ENCODE results near the gene TPM2.
A peak's percentile ranks its signal among the peaks of the same experiment; 100 is the strongest.
"Not testable (repeated sequence)": the region's sequence is repeated elsewhere in the genome, so short reads cannot be mapped to it uniquely, and the experiment has no call there.

TPM2 gene

DNA sequence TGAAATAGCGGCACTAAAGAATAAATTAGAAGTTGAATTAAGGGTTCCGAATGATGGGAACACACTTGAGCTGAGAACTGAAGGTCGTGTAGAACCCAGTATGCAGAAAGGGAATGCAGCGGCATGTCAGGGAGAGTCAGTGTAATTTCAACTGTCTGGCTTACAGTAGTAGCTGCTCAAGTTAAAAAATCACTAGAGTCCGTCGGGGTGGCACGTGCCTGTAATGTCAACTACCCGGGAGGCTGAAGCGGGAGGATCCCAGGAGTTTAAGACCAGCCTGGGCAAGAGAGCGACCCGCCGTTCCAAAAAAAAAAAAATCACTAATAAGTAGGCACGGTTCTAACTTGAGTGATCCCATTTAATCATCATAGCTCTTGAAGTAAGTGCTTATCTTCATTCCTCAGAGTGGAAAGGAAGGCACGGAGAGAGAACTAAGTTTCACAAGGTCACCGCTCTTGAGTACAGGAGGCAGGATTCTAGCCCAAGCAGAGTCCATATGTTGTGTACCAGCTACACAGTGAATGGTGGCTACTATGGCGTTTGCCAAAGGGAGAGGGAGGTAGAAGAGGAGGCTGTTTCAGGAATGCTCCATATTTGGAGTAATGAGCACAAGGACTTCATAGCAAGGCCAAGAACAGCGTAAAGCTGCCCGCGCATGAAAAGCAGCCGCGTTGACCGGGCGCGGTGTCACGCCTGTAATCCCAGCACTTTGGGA is 32.7 kb downstream of the TPM2 start:
- H3K9ac ChIP-seq (ENCODE audit: low read length): peak overlapping the region; percentile 74
- no peaks in the 10 kb centered on the region for H3K9me3 ChIP-seq (ENCODE audit: control insufficient read depth, low read depth, low read length)
- peaks cover 17% of the 10 kb centered on the region for H3K36me3 ChIP-seq (ENCODE audit: control insufficient read depth, low read depth, low read length)
- no peak overlapping the region for H3K27ac ChIP-seq (ENCODE audit: low read length)
- H3K4me1 ChIP-seq (ENCODE audit: control insufficient read depth, low read depth, low read length): peaks cover 9% of the 10 kb centered on the region
- H3K4me3 ChIP-seq (ENCODE audit: low read length): peak overlapping the region; percentile 95
- H3K27me3 ChIP-seq (ENCODE audit: control insufficient read depth, insufficient read depth, low read length): peaks cover 13% of the 10 kb centered on the region

DNA sequence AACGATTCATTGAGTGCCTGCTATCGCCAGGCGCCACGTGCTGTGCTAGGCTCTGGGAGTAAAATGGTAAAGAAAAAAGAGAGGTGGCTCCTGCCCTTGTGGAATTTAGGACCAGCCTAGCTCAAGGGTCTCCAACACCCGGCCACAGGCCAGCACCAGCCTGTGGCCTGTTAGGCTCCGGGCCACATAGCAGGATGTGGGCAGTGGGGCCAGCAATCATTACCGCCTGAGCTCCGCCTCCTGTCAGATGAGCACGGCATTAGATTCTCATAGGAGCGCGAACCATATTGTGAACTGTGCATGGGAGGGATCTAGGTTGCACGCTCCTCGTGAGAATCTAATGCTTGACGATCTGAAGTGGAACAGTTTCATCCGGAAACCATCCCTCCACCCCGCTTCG is 33.4 kb downstream of the TPM2 start:
- Histone ChIP-seq H3K27me3 (ENCODE audit: control insufficient read depth, insufficient read depth, low read length) (peaks cover 13% of the 10 kb centered on the region), H3K4me3 (ENCODE audit: low read length) (no peak overlapping the region), H3K4me1 (ENCODE audit: control insufficient read depth, low read depth, low read length) (peaks cover 10% of the 10 kb centered on the region), H3K36me3 (ENCODE audit: control insufficient read depth, low read depth, low read length) (peaks cover 12% of the 10 kb centered on the region), H3K27ac (ENCODE audit: low read length) (no peak overlapping the region), H3K9ac (ENCODE audit: low read length) (no peak overlapping the region), H3K9me3 (ENCODE audit: control insufficient read depth, low read depth, low read length) (no peaks in the 10 kb centered on the region)

DNA sequence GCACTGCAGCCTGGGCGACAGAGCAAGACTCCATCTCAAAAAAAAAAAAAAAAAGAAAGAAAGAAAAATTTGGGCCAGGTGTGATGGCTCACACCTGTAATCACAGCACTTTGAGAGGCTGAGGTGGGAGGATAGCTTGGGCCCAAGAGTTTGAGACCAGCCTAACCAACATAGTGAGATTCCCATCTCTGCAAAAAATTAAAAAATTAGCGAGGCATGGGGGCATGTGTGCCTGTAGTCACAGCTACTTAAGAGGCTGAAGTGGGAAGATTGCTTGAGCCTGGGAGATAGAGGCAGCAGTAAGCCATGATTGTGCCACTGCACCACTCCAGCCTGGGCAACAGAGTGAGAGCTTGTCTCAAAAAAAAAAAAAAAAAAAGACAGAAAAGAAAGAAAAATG is 36.1 kb downstream of the TPM2 start:
- Histone ChIP-seq H3K9ac (ENCODE audit: low read length) (no peak overlapping the region), H3K4me1 (ENCODE audit: control insufficient read depth, low read depth, low read length) (peaks cover 19% of the 10 kb centered on the region), H3K9me3 (ENCODE audit: control insufficient read depth, low read depth, low read length) (no peaks in the 10 kb centered on the region), H3K27ac (ENCODE audit: low read length) (no peak overlapping the region), H3K4me3 (ENCODE audit: low read length) (no peak overlapping the region), H3K36me3 (ENCODE audit: control insufficient read depth, low read depth, low read length) (no peaks in the 10 kb centered on the region), H3K27me3 (ENCODE audit: control insufficient read depth, insufficient read depth, low read length) (peaks cover 13% of the 10 kb centered on the region)

DNA sequence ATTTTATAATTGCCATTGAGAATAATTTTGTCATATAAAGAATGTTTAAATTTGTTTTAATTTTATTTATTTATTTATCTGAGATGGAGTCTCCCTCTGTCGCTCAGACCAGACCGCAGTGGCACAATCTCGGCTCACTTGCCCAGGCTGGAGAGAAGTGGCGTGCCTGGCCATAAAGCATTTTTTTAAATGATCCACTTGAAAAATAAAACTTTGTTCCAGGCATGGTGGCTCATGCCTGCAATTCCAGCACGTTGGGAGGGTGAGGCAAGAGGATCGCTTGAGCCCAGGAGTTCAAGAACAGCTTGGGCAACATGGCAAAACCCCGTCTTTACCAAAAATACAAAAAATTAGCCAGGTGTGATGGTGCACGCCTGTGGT is 36.9 kb downstream of the TPM2 start:
- peaks cover 19% of the 10 kb centered on the region for H3K4me1 ChIP-seq (ENCODE audit: control insufficient read depth, low read depth, low read length)
- no peak overlapping the region for H3K27ac ChIP-seq (ENCODE audit: low read length)
- H3K36me3 ChIP-seq (ENCODE audit: control insufficient read depth, low read depth, low read length): no peaks in the 10 kb centered on the region
- H3K9me3 ChIP-seq (ENCODE audit: control insufficient read depth, low read depth, low read length): no peaks in the 10 kb centered on the region
- H3K4me3 ChIP-seq (ENCODE audit: low read length): no peak overlapping the region
- no peak overlapping the region for H3K9ac ChIP-seq (ENCODE audit: low read length)
- H3K27me3 ChIP-seq (ENCODE audit: control insufficient read depth, insufficient read depth, low read length): peaks cover 13% of the 10 kb centered on the region

DNA sequence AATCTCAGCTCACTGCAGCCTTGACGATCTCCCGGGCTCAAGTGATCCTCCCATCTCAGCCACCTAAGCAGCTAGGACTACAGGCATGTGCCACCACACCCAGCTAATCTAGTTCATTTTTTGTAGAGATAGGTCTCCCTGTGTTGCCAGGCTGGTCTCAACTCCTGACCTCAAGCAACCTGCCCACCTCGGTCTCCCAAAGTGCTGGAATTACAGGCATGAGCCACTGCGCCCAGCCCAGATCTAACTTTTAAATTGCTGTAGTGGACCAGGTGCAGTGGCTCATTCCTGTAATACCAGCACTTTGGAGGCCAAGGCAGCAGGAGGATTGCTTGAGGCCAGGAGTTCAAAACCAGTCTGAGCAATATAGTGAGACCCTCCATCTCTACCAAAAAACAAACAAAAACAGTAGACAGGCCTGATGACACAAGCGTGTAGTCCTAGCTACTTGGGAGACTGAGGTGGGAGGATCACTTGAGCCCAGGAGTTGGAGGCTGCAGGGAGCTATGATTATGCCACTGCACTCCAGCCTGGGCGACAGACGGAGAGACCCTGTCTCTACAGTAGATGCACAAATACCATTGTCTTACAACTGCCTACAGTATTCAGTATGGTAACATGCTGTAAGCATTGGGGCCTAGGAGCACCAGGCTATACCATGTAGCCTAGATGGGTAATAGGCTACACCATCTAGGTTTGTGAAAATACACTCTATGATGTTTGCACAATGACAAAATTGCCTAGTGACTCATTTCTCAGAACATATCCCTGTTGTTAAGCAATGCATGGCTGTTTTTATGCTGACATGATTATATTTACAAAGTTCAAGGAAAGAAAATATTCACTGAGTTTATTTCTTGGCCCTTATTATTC is 37.5 kb downstream of the TPM2 start:
- Histone ChIP-seq H3K4me1 (ENCODE audit: control insufficient read depth, low read depth, low read length) (peaks cover 22% of the 10 kb centered on the region), H3K27ac (ENCODE audit: low read length) (no peak overlapping the region), H3K9ac (ENCODE audit: low read length) (no peak overlapping the region), H3K27me3 (ENCODE audit: control insufficient read depth, insufficient read depth, low read length) (peaks cover 17% of the 10 kb centered on the region), H3K4me3 (ENCODE audit: low read length) (no peak overlapping the region), H3K9me3 (ENCODE audit: control insufficient read depth, low read depth, low read length) (no peaks in the 10 kb centered on the region), H3K36me3 (ENCODE audit: control insufficient read depth, low read depth, low read length) (no peaks in the 10 kb centered on the region)

DNA sequence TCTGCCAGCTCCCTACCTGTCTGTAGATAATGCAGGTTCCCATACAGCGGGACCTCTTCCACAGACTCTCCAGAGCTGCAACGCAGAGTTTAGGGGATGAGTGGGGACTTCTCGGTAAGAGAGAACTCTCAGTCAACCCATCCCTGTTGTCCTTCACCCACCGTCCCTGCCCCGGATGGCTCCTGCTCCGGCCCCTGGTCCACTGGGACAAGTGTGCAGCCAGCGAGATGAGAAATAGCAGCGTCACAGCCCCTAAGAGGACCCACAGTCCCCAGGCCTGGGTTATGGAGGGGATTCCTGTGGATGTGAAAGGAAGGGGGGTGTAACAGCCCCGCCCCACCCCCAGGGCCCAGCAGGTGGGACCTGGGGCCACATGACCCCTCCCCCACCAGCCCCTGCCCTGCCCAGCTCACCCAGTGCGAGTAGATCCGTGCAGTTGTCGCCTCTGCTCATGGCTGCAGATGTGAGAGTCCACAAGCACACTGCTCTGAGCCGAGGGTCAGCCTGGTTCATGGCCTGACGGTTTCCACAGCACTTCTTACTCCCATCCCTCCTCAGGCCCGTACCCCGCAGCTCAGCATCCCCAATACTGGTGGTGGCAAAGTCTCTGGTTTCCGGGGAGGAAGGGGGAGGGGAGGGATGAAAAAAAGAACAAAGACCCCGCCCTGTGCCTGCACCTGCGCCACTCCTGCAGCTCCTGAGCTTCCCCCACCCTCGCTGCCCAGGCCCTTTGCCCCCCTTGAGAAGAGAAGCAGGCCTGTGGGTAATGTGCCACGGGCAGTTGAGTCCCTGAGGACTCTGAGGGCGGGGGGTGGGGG is 39.2 kb downstream of the TPM2 start, which contains the start of gene SIT1:
SIT1 (minus strand) TSS at position 591 of the 818 bp plus-strand sequence; CDS start at position 513, 78 bp downstream.
- Histone ChIP-seq H3K9ac (ENCODE audit: low read length) (no peak within 1 kb of the TSS), H3K27ac (ENCODE audit: low read length) (no peak within 1 kb of the TSS), H3K9me3 (ENCODE audit: control insufficient read depth, low read depth, low read length) (no peaks in the 10 kb centered on the region), H3K36me3 (ENCODE audit: control insufficient read depth, low read depth, low read length) (no peaks in the 10 kb centered on the region), H3K27me3 (ENCODE audit: control insufficient read depth, insufficient read depth, low read length) (peaks cover 4% of the 10 kb centered on the region), H3K4me3 (ENCODE audit: low read length) (peak within 1 kb of the TSS; percentile 31), H3K4me1 (ENCODE audit: control insufficient read depth, low read depth, low read length) (peaks cover 19% of the 10 kb centered on the region)

DNA sequence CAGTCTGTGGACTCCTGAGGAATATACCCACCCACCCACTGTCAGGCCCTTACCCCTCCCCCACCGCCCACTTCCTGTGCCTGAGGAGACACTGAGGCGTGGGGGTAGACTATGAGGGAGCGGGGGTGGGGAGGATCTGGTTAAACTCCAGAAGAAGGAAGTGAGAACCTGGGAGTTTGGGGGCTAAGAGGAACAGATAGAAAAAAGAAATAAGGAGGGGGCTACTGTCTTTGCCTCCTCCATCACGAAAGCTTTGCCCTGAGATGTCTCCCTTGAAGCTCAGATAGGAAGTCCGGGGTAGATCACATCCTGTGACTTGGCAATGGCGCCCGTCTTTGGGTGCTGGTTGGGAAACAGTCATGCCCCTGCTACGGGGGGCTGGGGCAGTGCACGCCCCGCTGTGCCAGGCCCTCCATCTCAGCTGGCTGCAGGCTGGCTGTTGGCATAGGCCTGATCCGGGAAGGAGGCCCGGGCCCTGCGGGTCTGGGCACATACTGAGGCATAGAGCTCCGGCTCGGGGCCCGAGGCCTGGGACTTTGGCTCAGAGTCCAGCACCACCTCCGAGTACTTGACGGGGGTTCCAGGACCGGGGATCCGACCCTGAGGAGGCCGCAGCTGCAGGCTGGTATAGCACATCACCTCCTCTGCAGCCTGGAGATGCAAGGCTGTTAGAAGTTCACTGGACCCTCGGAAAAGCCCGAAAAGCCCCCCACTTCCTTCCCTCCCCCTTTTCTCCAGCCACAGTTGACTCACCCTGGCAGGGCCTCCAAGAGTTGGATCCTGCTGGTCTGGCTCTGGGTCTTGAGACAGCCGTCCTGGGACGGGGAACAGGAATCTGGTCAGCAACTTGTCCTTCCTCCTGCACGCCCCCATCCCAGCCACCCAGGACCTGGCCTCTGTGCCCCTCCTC is 40.0 kb downstream of the TPM2 start:
- Histone ChIP-seq H3K27ac (ENCODE audit: low read length) (no peak overlapping the region), H3K36me3 (ENCODE audit: control insufficient read depth, low read depth, low read length) (no peaks in the 10 kb centered on the region), H3K9me3 (ENCODE audit: control insufficient read depth, low read depth, low read length) (no peaks in the 10 kb centered on the region), H3K4me3 (ENCODE audit: low read length) (no peak overlapping the region), H3K4me1 (ENCODE audit: control insufficient read depth, low read depth, low read length) (peaks cover 19% of the 10 kb centered on the region), H3K27me3 (ENCODE audit: control insufficient read depth, insufficient read depth, low read length) (peaks cover 4% of the 10 kb centered on the region), H3K9ac (ENCODE audit: low read length) (no peak overlapping the region)

DNA sequence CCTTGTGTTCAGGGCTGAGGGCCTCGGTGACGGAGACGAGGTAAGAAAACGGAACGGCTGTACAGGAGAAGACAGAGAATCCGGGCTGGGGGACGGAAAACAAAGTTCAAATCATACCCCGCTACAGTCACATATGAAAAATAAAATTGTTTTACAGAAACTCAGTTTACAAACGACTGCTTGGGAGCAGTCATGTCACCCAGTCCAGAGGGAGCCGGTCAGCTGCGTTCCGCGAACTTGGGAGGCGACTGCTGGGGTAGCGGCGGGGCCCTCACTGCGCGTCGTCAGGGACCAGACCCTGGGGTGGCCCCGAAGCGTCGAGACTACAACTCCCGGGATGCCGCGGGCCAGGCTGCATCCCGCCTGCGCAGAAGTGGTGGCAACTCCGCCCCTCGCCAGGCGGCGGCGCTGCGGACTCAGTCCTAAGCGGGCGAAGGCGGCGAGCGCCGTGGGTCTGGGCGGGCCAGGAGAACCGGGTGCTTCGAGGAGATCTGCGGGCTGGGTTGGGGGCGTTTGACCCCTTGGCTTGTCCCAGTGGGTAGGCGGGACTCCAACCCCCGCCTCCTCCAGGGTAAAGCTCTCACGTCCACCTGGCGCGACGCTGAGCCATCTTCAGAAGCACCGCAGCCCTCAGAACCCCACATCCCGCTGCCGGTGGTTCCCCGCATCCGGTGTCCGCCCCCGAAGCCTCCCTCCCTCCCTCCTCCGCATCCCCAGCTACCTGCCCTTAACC is 43.0 kb downstream of the TPM2 start:
- Histone ChIP-seq H3K36me3 (ENCODE audit: control insufficient read depth, low read depth, low read length) (no peaks in the 10 kb centered on the region), H3K9me3 (ENCODE audit: control insufficient read depth, low read depth, low read length) (no peaks in the 10 kb centered on the region), H3K27ac (ENCODE audit: low read length) (no peak overlapping the region), H3K4me1 (ENCODE audit: control insufficient read depth, low read depth, low read length) (peaks cover 19% of the 10 kb centered on the region), H3K4me3 (ENCODE audit: low read length) (peak overlapping the region; percentile 90), H3K27me3 (ENCODE audit: control insufficient read depth, insufficient read depth, low read length) (peaks cover 4% of the 10 kb centered on the region), H3K9ac (ENCODE audit: low read length) (peak overlapping the region; percentile 43)

DNA sequence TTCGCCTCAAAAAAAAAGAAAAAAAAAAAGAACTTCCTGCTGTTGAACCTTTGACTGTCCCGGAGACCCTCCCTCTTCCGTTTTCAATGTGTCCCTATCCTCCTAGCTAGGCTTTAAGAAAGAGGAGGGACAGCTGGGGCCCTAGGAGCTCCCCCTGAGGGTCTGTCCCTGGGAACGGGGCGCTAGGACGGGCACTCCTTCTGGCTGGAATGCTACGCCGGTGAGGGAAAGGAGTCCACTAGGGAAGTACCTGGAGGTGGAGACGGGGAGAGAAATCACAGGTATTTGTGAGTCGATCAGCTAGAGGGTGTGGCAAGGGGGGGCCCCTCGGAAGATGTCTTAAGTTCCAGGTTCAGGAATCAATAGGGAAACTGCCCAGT is 43.6 kb downstream of the TPM2 start:
- Histone ChIP-seq H3K36me3 (ENCODE audit: control insufficient read depth, low read depth, low read length) (no peaks in the 10 kb centered on the region), H3K9ac (ENCODE audit: low read length) (peak overlapping the region; percentile 43), H3K27ac (ENCODE audit: low read length) (no peak overlapping the region), H3K4me1 (ENCODE audit: control insufficient read depth, low read depth, low read length) (peaks cover 16% of the 10 kb centered on the region), H3K4me3 (ENCODE audit: low read length) (peak overlapping the region; percentile 90), H3K27me3 (ENCODE audit: control insufficient read depth, insufficient read depth, low read length) (peaks cover 4% of the 10 kb centered on the region), H3K9me3 (ENCODE audit: control insufficient read depth, low read depth, low read length) (no peaks in the 10 kb centered on the region)

DNA sequence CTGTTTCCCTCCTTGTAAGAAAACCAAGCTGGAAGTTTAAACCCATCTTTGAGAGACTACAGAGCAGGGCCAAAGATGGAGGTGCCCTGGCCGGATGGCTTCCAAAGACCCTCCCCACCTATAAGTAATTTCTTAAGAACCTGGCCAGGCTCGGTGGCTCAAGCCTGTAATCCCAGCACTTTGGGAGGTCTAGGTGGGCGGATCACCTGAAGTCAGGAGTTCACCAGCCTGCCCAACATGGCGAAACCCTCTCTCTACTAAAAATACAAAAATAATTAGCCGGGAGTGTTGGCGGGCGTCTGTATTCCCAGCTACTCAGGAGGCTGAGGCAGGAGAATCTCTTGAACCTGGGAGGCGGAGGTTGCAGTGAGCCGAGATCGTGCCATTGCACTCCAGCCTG is 44.0 kb downstream of the TPM2 start:
- not testable (repeated sequence) for H3K27me3 ChIP-seq (ENCODE audit: control insufficient read depth, insufficient read depth, low read length); H3K9me3 ChIP-seq (ENCODE audit: control insufficient read depth, low read depth, low read length); H3K27ac ChIP-seq (ENCODE audit: low read length); H3K36me3 ChIP-seq (ENCODE audit: control insufficient read depth, low read depth, low read length)
- Histone ChIP-seq H3K4me1 (ENCODE audit: control insufficient read depth, low read depth, low read length) (peaks cover 12% of the 10 kb centered on the region), H3K9ac (ENCODE audit: low read length) (peak overlapping the region; percentile 43), H3K4me3 (ENCODE audit: low read length) (peak overlapping the region; percentile 90)
